ENCODE results near the gene RIPPLY2.

DNA sequence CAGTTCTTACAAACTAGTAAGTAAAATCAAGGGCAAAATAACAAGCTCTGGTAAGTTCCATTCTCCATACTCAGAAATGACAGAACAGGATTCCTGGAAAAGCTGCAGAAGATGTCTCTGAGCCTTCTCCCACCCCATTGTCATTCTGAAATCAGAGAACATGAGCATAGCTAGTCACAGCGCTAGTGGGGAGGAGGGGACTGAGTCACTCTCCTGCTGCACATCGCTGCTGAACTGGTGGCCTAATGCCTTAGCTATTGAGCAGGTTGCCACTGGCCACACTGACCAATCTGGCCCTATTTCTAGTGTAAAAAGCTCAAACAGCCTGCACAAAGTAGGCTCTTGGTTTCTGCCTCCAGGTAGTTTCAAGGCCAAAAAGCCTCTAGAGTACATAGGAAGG is 26.1 kb upstream of the RIPPLY2 start:
- TF ChIP-seq POLR2A (IDR thresholded peaks at IDR 0.05; ENCODE audit: low read depth, low read length) (no peak), TAF1 (IDR thresholded peaks at IDR 0.05; ENCODE audit: low read depth, low read length) (no peak)
